Rectal smooth muscle tissue (tissue), 1 donor: ENCODE data around the gene WDR36.

Experiments used
- H3K27ac ChIP-seq: one replicate; pipeline ENCODE4 v1.7.0; 2013; ENCODE audit warnings: low read depth, low read length, inconsistent platforms
- H3K27me3 ChIP-seq: one replicate; pipeline ENCODE4 v1.7.0; 2013; ENCODE audit warnings: low read length; ENCODE audit not compliant: control insufficient read depth, insufficient read depth
- H3K36me3 ChIP-seq: one replicate; pipeline ENCODE4 v1.7.0; 2013; ENCODE audit warnings: low read length; ENCODE audit not compliant: control insufficient read depth, insufficient read depth
- H3K4me1 ChIP-seq: one replicate; pipeline ENCODE4 v1.7.0; 2013; ENCODE audit warnings: low read length; ENCODE audit not compliant: control insufficient read depth, insufficient read depth
- H3K4me3 ChIP-seq: one replicate; pipeline ENCODE4 v1.7.0; 2013; ENCODE audit warnings: low read length
- H3K9ac ChIP-seq: one replicate; pipeline ENCODE4 v1.7.0; 2013; ENCODE audit warnings: low read length

The WDR36 gene

DNA sequence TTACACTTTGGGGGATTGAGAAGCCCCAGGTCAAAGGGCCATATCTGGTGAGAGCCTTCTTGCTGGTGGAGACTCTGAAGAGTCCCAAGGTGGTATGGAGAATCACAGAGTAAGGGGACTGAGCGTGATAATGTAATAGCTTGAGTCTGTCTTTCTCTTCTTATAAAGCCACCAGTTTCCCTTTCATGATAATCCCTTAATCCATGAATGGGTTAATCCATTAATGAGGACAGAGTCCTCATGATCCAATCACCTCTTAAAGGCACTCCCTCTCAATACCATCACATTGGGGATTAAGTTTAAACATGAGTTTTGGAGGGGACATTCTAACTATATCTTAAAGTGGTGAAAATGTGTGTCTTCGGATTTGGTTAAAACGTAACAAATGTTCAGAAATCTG lies 21.5 kb downstream of the WDR36 start:
- Histone ChIP-seq H3K4me1 (no peaks in the 10 kb centered on the region), H3K36me3 (peaks cover 10% of the 10 kb centered on the region), H3K4me3 (no peak overlapping the region), H3K27me3 (no peaks in the 10 kb centered on the region), H3K9ac (no peak overlapping the region), H3K27ac (no peak overlapping the region)

DNA sequence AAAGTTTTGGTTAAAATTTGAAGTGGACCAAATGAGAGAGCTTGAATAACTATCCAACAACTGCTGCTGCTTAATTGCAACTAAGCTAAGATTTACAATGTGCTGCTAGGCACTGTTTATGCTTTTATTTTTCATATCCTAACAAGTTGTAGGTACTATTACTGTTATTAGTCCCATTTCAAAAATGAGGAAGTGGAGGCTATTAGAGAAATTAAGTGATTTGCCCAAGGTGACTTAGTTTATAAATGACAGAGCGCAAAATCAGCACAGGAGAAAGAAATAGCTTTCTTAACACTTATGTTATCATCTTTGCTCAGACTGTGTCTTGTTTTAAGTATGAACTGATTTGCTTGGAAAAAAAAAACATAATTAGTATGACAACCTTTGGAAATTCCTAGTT lies 23.1 kb downstream of the WDR36 start:
- no peak overlapping the region for H3K4me3 ChIP-seq
- no peaks in the 10 kb centered on the region for H3K4me1 ChIP-seq
- H3K9ac ChIP-seq, result no peak overlapping the region
- no peaks in the 10 kb centered on the region for H3K27me3 ChIP-seq
- no peak overlapping the region for H3K27ac ChIP-seq
- H3K36me3 ChIP-seq, result peaks cover 10% of the 10 kb centered on the region

DNA sequence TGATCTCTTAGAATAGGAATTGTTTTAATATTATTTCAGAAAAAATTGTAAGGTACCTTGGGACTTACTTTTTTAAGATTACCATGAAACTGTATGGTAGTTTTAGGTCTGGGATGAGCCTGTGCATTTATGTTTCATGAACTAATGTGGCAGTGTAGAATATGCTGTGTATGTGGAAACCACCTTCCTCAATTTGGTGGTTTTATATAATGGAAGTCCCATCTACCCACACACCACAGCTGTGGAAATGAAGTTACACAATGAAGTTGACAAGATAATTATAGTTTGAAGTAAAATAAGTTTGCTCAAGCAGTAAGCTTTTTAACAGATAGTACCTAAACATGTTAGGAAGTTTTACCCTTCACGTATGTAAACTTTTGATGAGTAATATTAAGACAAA lies 24.4 kb downstream of the WDR36 start:
- Histone ChIP-seq H3K36me3 (peaks cover 10% of the 10 kb centered on the region), H3K9ac (no peak overlapping the region), H3K27ac (no peak overlapping the region), H3K4me3 (no peak overlapping the region), H3K4me1 (no peaks in the 10 kb centered on the region), H3K27me3 (no peaks in the 10 kb centered on the region)

DNA sequence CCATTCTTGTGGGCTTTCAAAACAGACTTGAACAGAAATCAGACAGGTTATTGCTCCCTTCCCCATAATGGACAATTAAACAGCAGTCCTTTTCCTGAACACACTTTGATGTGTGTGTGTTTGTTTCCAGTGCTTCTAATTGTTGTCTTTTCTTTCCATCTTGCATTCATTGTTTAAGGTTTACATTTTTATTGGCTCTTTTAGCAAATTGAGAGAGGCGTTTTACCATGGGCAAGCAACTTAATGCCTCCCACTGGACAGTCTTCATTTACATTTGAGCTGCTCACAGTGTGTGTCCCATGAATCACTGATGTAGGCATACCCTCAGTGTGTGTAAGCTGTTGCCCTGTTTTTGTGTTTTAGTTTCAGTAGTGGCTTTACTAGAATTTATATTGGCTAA lies 25.0 kb downstream of the WDR36 start:
- no peaks in the 10 kb centered on the region for H3K27me3 ChIP-seq
- no peak overlapping the region for H3K4me3 ChIP-seq
- no peak overlapping the region for H3K9ac ChIP-seq
- peaks cover 9% of the 10 kb centered on the region for H3K36me3 ChIP-seq
- H3K4me1 ChIP-seq, result no peaks in the 10 kb centered on the region
- H3K27ac ChIP-seq, result no peak overlapping the region

DNA sequence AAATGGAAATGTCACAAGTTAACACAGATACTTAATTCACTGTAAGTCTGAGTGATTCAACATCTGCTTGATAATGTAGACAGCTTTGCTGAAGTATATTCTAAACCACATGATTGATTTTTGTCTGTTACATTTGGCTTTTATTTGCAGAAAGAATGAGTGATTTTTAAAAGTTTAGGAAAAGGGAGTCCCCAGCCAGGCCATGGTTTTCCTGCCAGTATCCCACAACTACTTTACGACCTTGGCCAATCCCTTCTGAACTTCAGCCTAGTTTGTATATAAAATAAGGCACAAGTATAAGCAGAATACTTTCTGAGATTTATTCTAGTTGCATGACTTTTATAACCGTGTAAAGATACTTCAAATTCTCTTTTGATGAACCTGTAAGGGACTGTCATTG lies 27.1 kb downstream of the WDR36 start:
- no peak overlapping the region for H3K9ac ChIP-seq
- no peak overlapping the region for H3K4me3 ChIP-seq
- H3K27me3 ChIP-seq, result no peaks in the 10 kb centered on the region
- no peak overlapping the region for H3K27ac ChIP-seq
- H3K36me3 ChIP-seq, result peaks cover 8% of the 10 kb centered on the region
- H3K4me1 ChIP-seq, result no peaks in the 10 kb centered on the region

DNA sequence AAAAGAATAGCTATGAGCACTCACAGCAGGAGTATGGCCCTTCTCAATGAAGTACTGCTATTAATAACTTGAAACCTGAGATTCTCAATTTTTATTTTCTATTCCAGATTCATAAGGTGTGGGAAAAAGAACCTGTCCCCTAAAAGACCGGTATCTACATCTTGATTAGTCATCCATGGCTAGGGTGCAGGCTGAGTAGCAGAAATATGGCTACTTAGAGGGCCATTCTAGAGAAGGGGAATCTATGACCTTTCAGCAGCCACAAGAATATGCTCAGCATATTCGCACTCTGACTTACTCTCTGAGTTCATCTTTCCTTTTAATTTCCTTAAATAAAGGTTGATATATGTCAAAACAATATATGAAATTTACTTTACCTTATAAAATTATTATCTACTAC lies 27.7 kb downstream of the WDR36 start:
- no peaks in the 10 kb centered on the region for H3K27me3 ChIP-seq
- H3K27ac ChIP-seq, result no peak overlapping the region
- no peaks in the 10 kb centered on the region for H3K4me1 ChIP-seq
- peaks cover 8% of the 10 kb centered on the region for H3K36me3 ChIP-seq
- no peak overlapping the region for H3K9ac ChIP-seq
- no peak overlapping the region for H3K4me3 ChIP-seq

DNA sequence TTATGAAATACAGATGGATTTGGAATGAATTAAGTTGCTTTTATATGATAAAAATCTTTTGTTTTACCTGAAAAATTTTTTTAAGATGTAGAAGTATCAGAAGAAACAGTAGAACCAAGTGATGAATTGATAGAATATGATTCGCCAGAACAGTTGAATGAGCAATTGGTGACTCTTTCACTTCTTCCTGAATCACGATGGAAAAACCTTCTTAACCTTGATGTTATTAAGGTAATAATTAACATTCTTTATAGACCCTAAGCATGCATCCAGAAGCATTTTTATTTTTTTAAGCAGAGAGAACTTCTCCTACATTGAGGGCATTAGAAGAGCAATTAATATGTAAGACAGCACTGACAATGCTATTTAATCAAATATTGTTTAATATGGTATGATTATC lies 28.8 kb downstream of the WDR36 start:
- Histone ChIP-seq H3K4me3 (no peak overlapping the region), H3K27ac (no peak overlapping the region), H3K9ac (no peak overlapping the region), H3K4me1 (no peaks in the 10 kb centered on the region), H3K27me3 (no peaks in the 10 kb centered on the region), H3K36me3 (peaks cover 8% of the 10 kb centered on the region)

DNA sequence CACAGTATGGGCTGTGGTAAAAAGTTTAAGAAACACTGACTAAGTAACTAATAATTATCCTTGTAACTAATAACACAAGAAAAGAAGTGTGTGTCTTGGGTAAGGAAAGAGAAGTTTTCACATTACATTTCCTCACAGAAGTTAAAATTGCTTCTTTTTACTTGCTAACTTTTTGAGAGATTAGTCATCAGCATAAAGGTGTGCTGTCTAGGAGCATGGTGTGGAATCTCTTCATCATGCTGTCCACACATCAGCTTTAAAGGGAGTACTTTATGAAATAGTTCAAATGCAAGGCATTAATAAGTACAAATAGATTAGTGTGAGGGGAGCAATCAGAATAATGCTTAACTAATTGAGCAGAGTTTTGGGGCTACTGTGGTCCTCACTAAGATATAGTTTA lies 29.8 kb downstream of the WDR36 start:
- no peaks in the 10 kb centered on the region for H3K4me1 ChIP-seq
- H3K36me3 ChIP-seq, result peaks cover 8% of the 10 kb centered on the region
- no peaks in the 10 kb centered on the region for H3K27me3 ChIP-seq

DNA sequence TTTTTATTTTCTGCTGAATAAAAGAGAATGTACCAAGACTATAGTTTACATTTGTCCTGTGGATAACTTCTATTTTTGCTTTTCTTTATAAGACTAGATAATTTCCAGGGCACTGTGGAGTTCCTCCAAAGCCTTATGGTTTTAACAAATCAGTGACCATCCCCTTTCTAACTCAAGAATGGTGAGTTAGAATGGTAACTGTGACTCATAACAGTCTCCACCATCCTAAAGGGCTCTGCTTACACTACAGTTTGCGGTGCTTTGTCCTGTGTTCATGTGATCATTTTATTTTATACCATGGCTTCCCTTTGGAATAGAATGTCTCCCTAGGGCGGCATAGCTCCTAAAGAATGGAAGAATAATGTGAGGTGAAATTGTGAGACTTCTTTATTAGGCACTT lies 30.2 kb downstream of the WDR36 start:
- H3K4me3 ChIP-seq, result no peak overlapping the region
- H3K4me1 ChIP-seq, result no peaks in the 10 kb centered on the region
- H3K27ac ChIP-seq, result no peak overlapping the region
- H3K36me3 ChIP-seq, result peaks cover 4% of the 10 kb centered on the region
- no peak overlapping the region for H3K9ac ChIP-seq
- H3K27me3 ChIP-seq, result no peaks in the 10 kb centered on the region

More for the DNA sequence above, 29.8 kb downstream of the WDR36 start:
- Histone ChIP-seq H3K9ac (no peak overlapping the region), H3K27ac (no peak overlapping the region), H3K4me3 (no peak overlapping the region)

DNA sequence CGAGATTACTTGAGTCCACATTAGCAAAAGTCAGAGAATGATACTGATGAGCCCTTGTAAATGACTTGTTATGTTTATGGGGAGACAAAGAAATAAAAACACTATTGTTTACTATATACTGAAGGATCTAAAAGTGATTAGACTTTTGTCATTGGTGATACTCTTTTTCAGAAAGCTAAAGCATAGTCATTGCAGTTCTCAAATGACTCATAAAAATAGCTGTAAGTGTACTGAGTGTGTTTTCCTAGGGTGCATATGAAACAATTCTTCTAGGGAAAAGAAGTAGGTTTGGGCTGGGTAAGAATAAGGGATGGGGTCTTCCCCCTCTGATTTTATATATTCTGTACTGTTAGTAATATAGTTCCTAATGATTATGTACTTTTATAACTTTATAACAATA lies 32.6 kb downstream of the WDR36 start:
- no peak overlapping the region for H3K9ac ChIP-seq
- H3K4me3 ChIP-seq, result no peak overlapping the region
- H3K27me3 ChIP-seq, result no peaks in the 10 kb centered on the region
- no peak overlapping the region for H3K27ac ChIP-seq
- H3K4me1 ChIP-seq, result no peaks in the 10 kb centered on the region
- peaks cover 4% of the 10 kb centered on the region for H3K36me3 ChIP-seq

DNA sequence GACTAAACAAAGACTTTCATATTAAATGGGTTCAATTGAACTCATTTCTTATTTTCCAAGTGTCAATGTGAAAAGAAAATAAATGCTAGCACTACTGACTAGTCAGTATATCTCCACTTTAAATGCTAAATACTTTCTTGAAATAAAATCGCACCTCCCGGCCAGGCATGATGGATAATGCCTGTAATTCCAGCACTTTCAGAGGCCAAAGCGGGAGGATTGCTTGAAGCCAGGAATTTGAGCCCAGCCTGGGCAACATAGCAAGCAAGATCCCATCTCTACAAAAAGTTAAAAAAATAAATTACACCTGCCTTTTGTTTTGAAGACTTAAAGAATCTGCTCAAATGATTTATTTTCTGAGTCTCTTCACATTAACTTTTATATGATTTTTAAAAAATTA lies 34.7 kb downstream of the WDR36 start:
- H3K27me3 ChIP-seq, result no peaks in the 10 kb centered on the region
- peaks cover 4% of the 10 kb centered on the region for H3K36me3 ChIP-seq

DNA sequence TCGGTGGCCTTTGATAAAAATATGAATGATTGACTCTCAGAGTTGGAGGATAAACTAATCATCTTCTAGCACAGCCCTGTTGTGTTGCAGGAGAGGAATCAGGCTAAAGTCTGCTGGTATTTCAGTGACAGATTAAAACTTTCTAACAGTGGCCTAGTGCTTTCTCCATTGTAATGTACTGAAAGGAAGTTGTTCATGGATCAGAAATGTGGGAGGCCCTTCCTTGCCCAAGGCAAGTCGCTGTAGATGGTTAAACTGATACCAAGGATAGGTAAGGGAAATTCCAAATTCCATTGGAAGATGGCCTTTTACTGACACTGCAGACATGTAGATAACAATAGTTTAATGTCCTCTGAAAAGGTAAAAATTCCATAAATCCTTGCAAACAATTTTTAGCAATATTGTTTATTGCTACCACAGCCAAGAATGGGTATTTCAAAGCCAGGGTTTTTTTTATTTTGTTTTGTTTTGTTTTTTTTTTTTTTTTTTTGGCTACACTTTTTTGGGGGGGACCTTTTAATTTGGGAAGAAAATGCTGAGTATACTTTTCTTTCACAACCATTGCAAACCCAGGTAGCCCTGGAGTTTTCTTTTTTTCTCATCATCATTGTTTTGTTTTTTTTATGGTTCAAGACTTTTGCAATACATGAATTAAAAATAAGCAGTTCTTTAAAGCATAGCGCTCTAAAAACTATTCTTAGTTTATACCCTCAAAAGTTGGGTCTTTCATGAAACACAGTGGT lies 35.5 kb downstream of the WDR36 start:
- Histone ChIP-seq H3K27ac (no peak overlapping the region), H3K27me3 (no peaks in the 10 kb centered on the region), H3K4me3 (no peak overlapping the region), H3K9ac (no peak overlapping the region), H3K4me1 (no peaks in the 10 kb centered on the region), H3K36me3 (peaks cover under 1% of the 10 kb centered on the region)

More for the DNA sequence above, 34.7 kb downstream of the WDR36 start:
- Histone ChIP-seq H3K4me1 (no peaks in the 10 kb centered on the region), H3K9ac (no peak overlapping the region), H3K27ac (no peak overlapping the region), H3K4me3 (no peak overlapping the region)

DNA sequence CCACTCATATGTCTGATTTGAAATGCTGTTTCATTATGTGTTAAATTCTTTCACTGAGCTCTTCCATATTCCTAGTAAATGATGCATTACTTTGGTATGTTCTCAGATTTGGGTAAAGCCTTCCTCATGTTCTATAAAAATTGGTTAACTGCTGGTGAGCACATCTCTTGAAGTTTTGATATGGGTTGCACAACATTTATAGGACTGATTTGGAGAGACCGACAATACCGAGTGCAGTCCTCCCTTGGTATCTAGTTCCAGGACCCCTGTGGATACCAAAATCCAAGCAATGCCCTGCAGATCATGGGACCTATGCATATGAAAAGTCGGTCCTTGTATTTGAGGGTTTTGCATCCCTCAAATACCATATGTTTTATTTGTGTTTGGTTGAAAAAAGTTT lies 37.8 kb downstream of the WDR36 start:
- Histone ChIP-seq H3K9ac (no peak overlapping the region), H3K4me1 (no peaks in the 10 kb centered on the region), H3K27me3 (no peaks in the 10 kb centered on the region), H3K27ac (no peak overlapping the region), H3K4me3 (no peak overlapping the region), H3K36me3 (no peaks in the 10 kb centered on the region)
